HG03025 (cell line): Measurements from ENCODE around the gene PRPF40A.

Experiments used
- ATAC-seq: cut with Tn5 transposase; IDR thresholded peaks from one replicate; pipeline ENCODE4 v1.9.1; 2021; ENCODE audit warnings: mild to moderate bottlenecking, moderate library complexity; ENCODE audit not compliant: unreplicated experiment, low FRiP score

Gene PRPF40A

DNA sequence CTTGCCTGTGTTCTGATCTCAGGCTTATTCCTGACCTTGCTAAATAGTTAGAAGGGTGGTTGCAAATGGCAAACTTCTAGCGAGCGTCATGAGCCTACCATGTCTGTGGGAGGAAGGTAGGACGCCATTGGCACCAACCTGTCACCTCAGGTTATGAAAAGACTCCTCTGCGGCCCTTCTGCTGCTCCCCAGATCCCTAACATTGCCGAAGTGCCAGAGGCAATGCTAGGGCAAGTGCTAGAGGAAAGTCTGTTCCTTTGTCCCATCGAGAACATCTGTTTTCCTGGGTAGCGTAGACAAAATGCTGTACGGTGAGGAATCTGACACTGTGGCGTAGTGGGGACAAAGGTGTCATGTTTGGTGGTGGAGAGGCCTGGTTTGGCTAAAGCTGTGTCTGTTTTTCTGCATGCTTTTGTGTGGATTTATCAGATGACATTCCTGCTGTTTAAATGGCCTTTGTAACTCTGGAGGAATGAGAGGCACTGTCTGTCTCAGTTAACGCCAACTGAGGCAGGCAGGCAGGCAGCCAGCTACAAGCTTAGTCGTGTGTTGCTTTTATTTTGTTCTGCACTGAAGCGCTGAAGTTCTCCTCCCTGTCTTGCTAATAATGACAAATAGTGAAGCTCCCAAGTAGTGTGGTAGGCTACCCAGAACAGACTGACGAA is 94.1 kb downstream of the PRPF40A start:
- ATAC-seq, result no peak

GRCh38 chr2:152622219-152622618 is 95.0 kb downstream of the PRPF40A start:
- ATAC-seq, result no peak

DNA sequence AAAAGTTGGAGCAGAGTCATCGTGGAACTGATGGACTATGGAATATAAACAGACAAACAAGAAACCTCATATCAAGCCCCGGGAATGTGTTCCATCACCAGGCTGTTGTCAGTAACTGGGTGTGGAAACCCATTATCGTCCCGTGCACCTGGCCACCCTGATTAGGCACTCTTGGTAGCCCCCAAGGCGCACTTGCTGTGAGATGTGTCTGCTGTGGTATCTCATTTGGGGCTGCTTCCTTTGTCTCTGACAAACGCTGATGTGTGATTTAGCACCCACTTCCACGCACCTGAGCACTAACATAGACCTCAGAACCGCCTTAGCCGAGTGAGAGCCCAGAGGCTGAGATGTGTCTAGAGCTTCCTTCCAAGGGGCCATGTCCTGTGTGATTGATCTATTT is 96.3 kb downstream of the PRPF40A start:
- no peak for ATAC-seq

DNA sequence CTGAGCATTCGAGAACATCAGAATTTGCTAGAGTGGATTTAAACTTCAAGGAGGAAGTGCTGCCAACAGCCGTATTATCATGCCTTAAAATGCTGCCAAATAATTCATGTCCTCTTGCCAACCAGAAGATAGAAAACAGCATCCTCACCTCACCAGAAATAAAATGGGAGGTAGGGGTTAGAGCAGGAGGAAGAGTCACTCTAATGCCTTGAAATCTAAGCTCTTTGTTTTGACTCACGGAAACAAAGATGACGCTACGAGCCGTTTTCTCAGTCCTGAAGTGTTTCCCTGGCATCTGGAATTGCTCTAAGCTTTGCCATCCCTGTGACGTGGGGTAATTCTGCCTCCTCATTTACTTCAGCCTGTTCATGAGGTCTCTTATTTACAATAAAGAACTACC is 97.1 kb downstream of the PRPF40A start:
- no peak for ATAC-seq

DNA sequence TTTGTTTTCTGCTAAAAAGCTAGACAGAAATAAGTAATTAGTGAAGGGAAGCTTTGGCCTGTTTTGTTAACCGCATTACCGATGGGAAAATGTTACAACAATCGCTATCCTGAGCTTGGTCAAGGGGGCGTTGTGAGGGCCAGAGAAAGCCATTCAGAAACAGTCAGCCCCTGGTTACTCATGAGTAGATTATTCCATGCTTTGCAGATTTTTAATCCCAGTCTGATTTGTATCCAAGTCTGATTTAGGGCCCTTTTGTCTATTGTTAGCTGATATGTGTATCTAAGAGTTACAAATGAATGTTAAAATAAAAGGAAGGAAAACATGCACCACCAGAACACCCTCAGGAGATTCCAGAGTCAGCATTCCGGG is 99.1 kb downstream of the PRPF40A start:
- no peak for ATAC-seq

- ATAC-seq, result no peak
Observed at GRCh38 chr2:152617456-152618192, 99.6 kb downstream of the PRPF40A start.

DNA sequence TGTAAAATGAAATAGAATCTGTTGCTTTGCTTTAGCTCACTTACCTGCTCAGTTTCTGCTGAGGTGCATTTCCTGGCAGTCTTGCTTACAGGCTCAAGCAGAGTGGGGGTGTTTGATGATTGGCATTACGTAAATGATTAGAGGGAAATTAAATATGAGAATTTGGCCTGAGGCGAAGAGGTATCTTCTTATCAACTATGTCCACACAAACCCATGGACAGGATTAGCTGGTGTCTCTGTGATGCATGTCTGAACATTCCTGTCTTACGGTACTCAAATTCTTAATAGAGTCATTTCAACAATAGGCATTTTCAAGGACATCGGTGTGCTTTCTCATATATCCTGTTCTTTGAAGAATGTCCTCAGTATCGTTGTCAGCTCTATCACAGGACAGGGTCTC is 102.1 kb downstream of the PRPF40A start:
- ATAC-seq, result no peak

DNA sequence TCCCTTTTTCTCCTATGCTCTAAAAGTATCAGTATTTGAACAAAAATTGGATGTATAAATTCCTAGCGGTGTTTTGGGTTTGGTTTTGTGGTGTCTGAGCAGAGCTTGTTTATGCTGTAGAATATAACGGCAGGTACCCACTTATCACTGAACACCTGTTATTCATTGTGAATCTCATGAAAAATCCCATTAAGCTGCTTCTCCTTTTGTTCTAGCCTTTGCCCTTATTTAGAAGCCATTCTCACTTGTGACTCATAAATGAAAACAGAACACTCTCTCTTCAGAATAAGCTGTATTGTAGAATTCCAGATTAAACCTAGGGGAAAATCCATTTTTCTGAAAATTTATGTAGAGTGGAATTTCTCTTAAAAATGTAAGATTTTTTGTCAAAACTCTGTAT is 104.0 kb downstream of the PRPF40A start:
- no peak for ATAC-seq

DNA sequence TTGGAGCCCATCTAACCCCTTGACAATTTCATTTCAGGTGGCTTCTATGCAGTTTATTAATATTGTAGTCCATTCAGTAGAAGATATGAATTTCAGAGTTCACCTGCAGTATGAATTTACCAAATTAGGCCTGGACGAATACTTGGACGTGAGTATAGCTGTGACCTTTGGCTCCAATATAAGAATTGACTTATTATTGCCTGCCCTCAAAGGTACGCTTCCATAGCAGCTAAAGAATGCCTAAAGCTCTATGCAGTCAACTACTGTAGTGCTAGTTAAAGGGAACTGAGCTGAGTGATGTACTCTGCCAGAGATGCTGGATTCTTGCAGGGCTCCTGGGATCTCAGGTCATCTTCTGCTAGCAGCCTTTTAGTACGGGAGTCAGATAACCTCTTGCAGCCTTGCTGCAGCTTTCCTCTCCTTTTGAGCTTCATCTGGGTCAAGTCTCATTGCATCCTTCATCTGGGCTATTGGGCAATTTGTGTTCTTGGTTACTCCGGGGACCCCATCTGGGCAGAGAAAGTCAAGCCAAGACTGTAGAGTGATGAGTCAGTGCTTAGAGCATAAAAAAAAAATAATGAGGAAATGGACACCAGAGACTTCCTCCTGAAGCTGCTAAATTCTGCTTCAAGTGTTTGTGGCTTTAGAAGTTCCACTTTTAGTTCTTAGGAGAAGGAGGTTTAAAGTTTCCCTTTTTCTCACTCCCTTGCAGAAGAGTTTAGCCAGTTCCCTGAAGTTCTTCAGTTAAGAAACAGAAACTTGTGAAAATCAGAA is 105.6 kb downstream of the PRPF40A start:
- peak; percentile 70 for ATAC-seq

DNA sequence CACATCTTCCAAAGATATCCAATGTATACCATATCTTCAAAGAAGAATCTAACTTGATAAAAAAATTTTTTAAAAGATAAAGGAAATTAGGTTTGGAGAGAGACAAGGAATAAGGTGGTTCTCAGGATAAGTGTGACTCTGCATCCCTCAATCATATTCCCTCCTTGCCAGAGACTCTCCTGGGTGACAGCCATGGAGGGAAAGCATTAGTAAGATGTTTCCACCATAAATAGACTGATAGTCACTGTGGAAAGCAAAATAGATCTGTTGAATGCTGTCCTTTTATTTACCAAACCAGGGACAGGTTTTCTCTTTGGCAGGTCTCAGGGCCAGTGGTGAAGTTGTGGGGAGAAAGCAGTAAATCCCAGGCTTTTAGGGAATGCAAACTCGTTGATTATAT is 107.6 kb downstream of the PRPF40A start:
- no peak for ATAC-seq

DNA sequence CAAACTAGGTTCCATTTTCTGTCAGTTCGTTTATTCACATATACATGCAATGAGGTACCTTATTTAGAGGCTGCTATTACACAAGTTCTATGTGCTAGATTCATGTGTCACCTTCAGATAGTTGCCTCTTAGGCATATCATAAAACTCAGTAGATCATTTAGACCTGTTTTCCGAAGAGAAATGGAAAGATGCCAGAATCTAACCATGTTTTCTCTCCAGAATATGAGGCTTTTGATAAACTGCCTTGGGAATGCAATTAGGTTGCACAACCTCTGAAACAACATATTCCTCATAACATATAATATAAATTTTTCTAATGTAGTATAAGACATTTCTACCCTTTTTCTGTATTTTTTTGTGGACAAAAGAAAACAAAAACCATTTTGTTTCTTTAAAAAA is 108.1 kb downstream of the PRPF40A start:
- ATAC-seq, result no peak

DNA sequence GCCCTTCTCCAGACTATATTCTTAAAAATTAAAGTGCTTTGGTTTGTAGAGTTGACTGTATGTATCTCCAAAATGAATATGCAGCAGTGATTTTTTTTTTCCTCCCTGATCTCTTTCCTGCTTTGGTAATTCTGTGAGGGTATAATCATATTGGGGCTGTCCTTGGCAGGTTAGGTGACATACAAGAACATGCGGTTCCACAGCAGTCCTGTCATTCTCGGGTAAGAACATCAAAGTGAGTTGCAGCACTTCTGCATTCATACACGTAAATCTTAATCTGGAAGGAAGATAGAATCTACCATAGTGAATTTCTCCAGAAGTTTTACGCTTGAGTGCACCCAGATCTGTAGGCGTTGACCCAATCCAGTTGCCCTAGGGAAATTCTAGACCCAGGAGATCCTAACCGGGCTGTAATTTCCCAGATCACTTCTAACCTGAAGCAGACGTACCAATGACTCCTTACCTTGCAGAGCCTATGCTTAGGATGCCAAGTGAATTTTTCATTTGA is 109.4 kb downstream of the PRPF40A start:
- no peak for ATAC-seq

GRCh38 chr2:152606941-152607340 is 110.3 kb downstream of the PRPF40A start:
- no peak for ATAC-seq

DNA sequence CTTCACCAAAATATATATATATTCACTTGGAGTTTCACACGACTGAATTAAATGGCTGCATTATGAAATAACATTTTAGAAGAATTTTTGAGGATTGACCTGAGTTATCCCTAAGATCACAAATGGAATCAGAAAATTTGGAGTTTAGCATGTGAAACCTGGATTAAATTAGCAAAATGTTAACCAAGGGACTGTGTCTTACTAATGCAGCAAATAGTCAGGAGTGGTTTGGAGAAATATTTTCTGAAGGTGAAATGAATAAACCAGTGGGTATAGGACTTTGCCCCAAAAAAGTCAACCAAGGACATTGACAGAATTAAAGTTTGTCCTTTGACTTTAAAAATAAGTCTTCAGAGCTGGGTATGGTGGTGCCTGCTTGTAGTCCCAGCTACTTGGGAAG is 111.2 kb downstream of the PRPF40A start:
- no peak for ATAC-seq

DNA sequence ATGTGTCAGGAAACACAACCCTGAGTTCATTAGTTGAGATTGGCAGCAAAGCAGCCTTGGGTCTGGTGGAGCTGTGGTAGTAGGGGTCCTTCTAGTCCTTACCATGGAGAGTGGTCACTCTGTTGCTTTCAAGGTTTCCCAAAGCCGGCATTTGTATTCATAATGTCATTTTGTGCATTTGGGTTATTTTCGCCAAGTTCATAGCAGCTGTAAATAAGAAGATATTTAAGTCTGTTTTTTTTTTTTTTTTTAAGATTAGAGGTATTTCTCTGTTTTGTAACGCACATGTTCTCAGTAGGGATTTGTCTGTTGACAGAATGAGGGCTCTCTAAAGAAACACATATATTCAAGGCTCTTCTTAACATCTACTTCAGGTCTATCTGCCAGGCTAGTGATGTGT is 114.1 kb downstream of the PRPF40A start:
- no peak for ATAC-seq

- ATAC-seq, result no peak
Observed at GRCh38 chr2:152602750-152603149, 114.5 kb downstream of the PRPF40A start.
